Body of pancreas (tissue), 4 donors: ENCODE data around the gene IL7R. TPM values are rescaled to one million over a fixed set of nuclear protein-coding genes. Genes with fewer than 3 reads are reported as not detected.

ENCODE experiments used
- ATAC-seq: fragments of 150-250 bp; one replicate; pipeline ENCODE4 v1.9.1; 2016
- DNase-seq, 4 donors: peaks; one replicate each; pipeline ENCODE4 v3.0.0-alpha.2; 2019
- H3K27ac ChIP-seq, 4 donors: fragments of 200-600 bp; sonication (generic); 1 replicate in 3 of 4; 2 replicates in 1 of 4; pipeline versions ENCODE4 v1.5.1 to v1.6.1; 2016 to 2019; ENCODE audit warnings: mild to moderate bottlenecking in 1 of 4, mixed read lengths in 1 of 4, moderate library complexity in 1 of 4
- H3K27me3 ChIP-seq, 2 donors: fragments of 200-600 bp; sonication (generic); one replicate each; pipeline ENCODE4 v1.6.0; 2016; ENCODE audit warnings: mild to moderate bottlenecking in 1 of 2
- H3K36me3 ChIP-seq, 2 donors: fragments of 200-600 bp; sonication (generic); replicated peaks in 1 of 2; 2 replicates each; pipeline ENCODE4 v1.5.1; 2016; ENCODE audit warnings: low read depth in 2 of 2; ENCODE audit not compliant: insufficient read depth in 1 of 2
- H3K4me1 ChIP-seq: fragments of 200-600 bp; sonication (generic); one replicate; pipeline ENCODE4 v1.6.0; 2016
- H3K4me3 ChIP-seq, 2 donors: fragments of 200-600 bp; sonication (generic); 1 replicate in 1 of 2; 2 replicates in 1 of 2; pipeline ENCODE4 v1.5.1; 2016 to 2019
- H3K9me3 ChIP-seq, 3 donors: fragments of 200-600 bp; sonication (generic); 1 replicate in 2 of 3; 2 replicates in 1 of 3; pipeline ENCODE4 v1.5.1; 2016
- POLR2A ChIP-seq, 3 donors: fragments of 450-650 bp; IDR thresholded peaks; one replicate each; pipeline ENCODE4 v1.6.1; 2016; ENCODE audit warnings: antibody characterized with exemption in 3 of 3, mild to moderate bottlenecking in 2 of 3
- WGBS, 2 donors: methylation state at CpG; one replicate each; pipeline ENCODE4 v1.1.5; 2017; 5-methylcytosine and 5-hydroxymethylcytosine counted together
- intact Hi-C: fragments of 100-400 bp; cut with DNase I; formaldehyde crosslinking; loops from one replicate; pipeline ENCODE4 v1.15.1; 2023
- total RNA-seq, 2 donors: library from RNA; depleted of rRNA; stranded (reverse); fragments of >200 nt; gene quantifications; one replicate each; pipeline ENCODE4 v1.1.0, GENCODE V29; 2016
- TF ChIP-seq, protein P1 (sequence below), 7 experiments: fragments of 450-650 bp in 4 of 7; fragments of 200-600 bp in 3 of 7; sonication (generic) in 3 of 7; IDR thresholded peaks; one replicate each; pipeline ENCODE4 v1.5.1; 2016 to 2019; ENCODE audit warnings: antibody characterized with exemption in 7 of 7

IL7R gene
- total RNA-seq, 2 donors from 2014 or later: 13.5 to 27.0 TPM

DNA sequence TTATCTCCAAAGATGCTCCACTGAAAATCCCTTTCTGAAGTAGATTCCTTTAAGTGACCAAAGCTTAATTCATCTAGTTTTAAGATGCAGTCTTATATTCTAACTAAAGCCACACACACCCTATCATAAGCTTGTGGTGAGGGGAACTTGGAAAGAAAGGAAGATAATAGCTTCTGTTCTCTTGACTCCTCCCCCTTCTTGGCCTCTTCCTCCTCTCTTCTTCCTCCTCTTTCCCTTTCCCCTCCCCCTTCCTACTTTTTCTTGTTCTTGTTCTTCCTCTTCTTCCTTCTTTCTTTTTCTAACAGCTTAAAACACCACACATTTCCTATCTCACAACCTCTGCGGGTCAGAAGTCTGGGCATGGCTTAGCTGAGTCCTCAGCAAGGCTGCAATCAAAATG lies 23.5 kb downstream of the IL7R start:
- H3K27me3 ChIP-seq: no peaks in the 10 kb centered on the region
- no peaks in the 10 kb centered on the region for H3K36me3 ChIP-seq
- no peak for DNase-seq
- 63 to 88% methylated on average over 1 of the region's 1 CpG for WGBS, 2 donors
- no peaks in the 10 kb centered on the region for H3K9me3 ChIP-seq
- TF ChIP-seq, protein P1, sequence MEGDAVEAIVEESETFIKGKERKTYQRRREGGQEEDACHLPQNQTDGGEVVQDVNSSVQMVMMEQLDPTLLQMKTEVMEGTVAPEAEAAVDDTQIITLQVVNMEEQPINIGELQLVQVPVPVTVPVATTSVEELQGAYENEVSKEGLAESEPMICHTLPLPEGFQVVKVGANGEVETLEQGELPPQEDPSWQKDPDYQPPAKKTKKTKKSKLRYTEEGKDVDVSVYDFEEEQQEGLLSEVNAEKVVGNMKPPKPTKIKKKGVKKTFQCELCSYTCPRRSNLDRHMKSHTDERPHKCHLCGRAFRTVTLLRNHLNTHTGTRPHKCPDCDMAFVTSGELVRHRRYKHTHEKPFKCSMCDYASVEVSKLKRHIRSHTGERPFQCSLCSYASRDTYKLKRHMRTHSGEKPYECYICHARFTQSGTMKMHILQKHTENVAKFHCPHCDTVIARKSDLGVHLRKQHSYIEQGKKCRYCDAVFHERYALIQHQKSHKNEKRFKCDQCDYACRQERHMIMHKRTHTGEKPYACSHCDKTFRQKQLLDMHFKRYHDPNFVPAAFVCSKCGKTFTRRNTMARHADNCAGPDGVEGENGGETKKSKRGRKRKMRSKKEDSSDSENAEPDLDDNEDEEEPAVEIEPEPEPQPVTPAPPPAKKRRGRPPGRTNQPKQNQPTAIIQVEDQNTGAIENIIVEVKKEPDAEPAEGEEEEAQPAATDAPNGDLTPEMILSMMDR (IDR thresholded peaks at IDR 0.05): no peak
- TF ChIP-seq POLR2A (IDR thresholded peaks at IDR 0.05): no peak
- no peak overlapping the region for H3K27ac ChIP-seq
- no peak for ATAC-seq
- no peak overlapping the region for H3K4me3 ChIP-seq
- intact Hi-C loops: no loop called here
- H3K4me1 ChIP-seq: no peaks in the 10 kb centered on the region

DNA sequence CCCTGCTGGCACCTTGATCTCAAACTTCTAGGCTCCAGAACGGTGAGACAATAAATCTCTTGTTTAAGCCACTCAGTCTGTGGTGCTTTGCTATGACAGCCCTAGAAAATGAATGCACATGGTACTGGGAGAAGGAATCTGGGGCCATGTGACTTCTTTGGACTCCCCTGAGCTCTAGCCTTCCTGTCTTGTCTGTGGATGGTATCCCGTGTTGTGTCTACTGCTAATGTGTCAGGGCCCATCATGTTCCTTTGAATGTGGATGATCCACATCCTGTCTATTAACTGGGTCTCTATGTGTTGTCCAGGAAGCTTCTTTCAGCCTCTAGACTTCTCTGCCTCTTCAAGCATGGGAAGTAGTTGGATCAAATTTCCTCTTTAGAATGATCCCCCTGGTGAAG lies 25.1 kb downstream of the IL7R start:
- Histone ChIP-seq H3K4me3 (no peak overlapping the region), H3K9me3 (no peaks in the 10 kb centered on the region), H3K4me1 (no peaks in the 10 kb centered on the region), H3K36me3 (no peaks in the 10 kb centered on the region), H3K27me3 (no peaks in the 10 kb centered on the region), H3K27ac (no peak overlapping the region)
- DNase-seq: no peak
- TF ChIP-seq POLR2A (IDR thresholded peaks at IDR 0.05): no peak
- TF ChIP-seq, protein P1 (IDR thresholded peaks at IDR 0.05): no peak
- 56 to 61% methylated on average over 2 of the region's 2 CpGs for WGBS, 2 donors
- intact Hi-C loops: no loop called here
- ATAC-seq: no peak

DNA sequence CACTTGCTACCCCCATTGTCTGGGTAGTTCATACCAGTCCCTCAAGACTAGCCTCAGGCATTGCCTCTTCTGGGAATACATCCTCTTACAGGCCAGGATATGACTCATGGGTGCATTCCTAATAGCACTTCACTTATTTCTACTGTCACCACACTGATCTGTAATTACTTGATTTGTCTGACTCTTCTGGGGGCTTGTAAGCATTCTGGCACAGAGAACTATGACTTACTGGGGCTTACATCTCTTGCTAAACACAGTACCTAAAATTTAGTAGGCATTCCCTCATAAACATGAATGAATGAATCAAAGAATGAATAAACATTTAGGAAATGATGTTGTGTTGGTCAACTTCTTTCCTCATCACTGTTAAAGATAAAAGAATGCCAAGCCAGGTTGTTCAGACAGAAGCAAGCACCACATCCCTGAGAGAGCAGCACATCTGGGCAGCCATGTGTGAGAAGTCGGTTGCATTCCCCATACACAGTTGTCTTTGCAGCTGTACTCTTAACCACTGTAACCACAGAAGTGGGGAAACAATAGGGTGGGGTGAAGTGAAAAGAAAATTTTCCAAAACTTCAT lies 27.6 kb downstream of the IL7R start:
- Histone ChIP-seq H3K27ac (no peak overlapping the region), H3K9me3 (no peaks in the 10 kb centered on the region), H3K4me3 (no peak overlapping the region), H3K27me3 (no peaks in the 10 kb centered on the region), H3K36me3 (no peaks in the 10 kb centered on the region), H3K4me1 (no peaks in the 10 kb centered on the region)
- intact Hi-C loops: no loop called here
- ATAC-seq (no peak), DNase-seq (no peak)
- 57 to 81% methylated on average over 1 of the region's 1 CpG for WGBS, 2 donors
- no peak for TF ChIP-seq POLR2A (IDR thresholded peaks at IDR 0.05)
- TF ChIP-seq, protein P1 (IDR thresholded peaks at IDR 0.05): no peak

DNA sequence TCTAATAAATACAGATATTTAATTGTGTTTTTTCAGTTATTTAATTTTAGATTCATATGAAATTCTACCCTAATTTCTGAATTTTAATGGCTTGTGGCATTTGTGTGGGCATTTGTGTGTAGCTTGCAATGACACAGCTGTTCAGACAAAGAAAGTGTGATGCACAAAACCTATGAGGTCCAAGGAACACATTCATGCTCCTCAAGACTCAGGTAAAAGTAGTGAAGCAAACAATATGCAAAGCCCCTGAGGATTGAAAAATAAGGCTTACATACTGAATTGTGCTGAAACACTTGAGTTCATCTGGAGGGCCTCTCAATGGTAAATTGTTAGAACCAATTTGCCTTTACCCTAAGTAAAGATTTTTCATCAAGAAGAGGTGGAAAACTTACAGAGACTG lies 28.1 kb downstream of the IL7R start:
- Histone ChIP-seq H3K27ac (no peak overlapping the region), H3K4me3 (no peak overlapping the region), H3K4me1 (no peaks in the 10 kb centered on the region), H3K27me3 (no peaks in the 10 kb centered on the region), H3K36me3 (no peaks in the 10 kb centered on the region), H3K9me3 (no peaks in the 10 kb centered on the region)
- DNase-seq (no peak), ATAC-seq (no peak)
- no peak for TF ChIP-seq POLR2A (IDR thresholded peaks at IDR 0.05)
- TF ChIP-seq, protein P1 (IDR thresholded peaks at IDR 0.05): no peak
- intact Hi-C loops: no loop called here

DNA sequence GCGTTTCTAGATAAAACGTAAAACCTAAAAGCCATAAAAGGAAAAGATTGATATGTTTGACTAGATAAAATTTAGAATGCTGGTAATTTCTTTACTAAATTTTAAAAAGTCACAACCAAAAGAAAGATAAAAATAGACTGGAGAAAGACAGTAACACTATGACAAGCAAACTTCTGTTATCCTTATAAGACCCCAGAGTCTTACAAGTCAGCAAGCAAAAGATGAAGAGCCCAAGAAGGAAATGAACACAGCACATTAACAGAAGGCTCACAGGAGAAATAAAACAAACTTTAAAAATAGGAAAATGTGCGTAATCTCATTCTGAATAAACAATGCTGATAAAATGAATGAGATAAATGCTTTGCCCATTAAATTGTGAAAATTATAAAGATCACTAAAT lies 29.7 kb downstream of the IL7R start:
- H3K27me3 ChIP-seq: no peaks in the 10 kb centered on the region
- H3K9me3 ChIP-seq: no peaks in the 10 kb centered on the region
- intact Hi-C loops: no loop called here
- ATAC-seq: no peak
- WGBS, 2 donors: 38 to 43% methylated on average over 3 of the region's 3 CpGs
- H3K36me3 ChIP-seq: no peaks in the 10 kb centered on the region
- no peak for TF ChIP-seq POLR2A (IDR thresholded peaks at IDR 0.05)
- TF ChIP-seq, protein P1 (IDR thresholded peaks at IDR 0.05): no peak
- H3K27ac ChIP-seq: no peak overlapping the region
- H3K4me3 ChIP-seq: no peak overlapping the region
- no peaks in the 10 kb centered on the region for H3K4me1 ChIP-seq
- DNase-seq: no peak
